ENCODE measurements around the gene NR1I3.

GRCh38 chr1:161250829-161251228 lies 12.8 kb upstream of the NR1I3 start:
- TF ChIP-seq CTCF (IDR thresholded peaks at IDR 0.05) (no peak), POLR2A (IDR thresholded peaks at IDR 0.05) (no peak)
